ENCODE measurements around the gene VPS11. TPM values are rescaled to one million over a fixed set of nuclear protein-coding genes. Genes with fewer than 3 reads are reported as not detected.

VPS11 gene
- total and polyA plus RNA-seq, 10 of the 15 experiments (the other 5 are each of a cell fraction or from before 2014, with no cell fraction given) = 15.8 to 26.4 (median 24.5) TPM

DNA sequence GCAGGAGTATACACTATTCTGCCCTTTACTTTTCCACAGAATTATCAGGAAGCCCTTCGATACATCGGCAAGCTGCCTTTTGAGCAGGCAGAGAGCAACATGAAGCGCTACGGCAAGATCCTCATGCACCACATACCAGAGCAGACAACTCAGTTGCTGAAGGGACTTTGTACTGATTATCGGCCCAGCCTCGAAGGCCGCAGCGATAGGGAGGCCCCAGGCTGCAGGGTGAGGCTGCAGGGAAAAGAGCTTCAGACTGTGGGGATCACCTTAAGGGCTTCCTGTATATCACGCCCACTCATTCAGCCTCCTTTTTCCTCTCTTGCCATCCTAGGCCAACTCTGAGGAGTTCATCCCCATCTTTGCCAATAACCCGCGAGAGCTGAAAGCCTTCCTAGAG lies 10.2 kb downstream of the VPS11 start:
- in situ Hi-C loops (cut with MboI) (no loop called here), intact Hi-C loops (cut with micrococcal nuclease; ENCODE audit: unreplicated experiment) (no loop called here)
- WGBS (ENCODE audit: insufficient coverage, insufficient replicate concordance, low lambda C conversion rate, missing lambda C conversion rate) = 95% methylated on average over 11 of the region's 11 CpGs
- SMC1A ChIA-PET (ENCODE audit: uncharacterized antibody, unreplicated experiment) = no interaction called here
- POLR2A ChIA-PET = no interaction called here
- CTCF ChIA-PET = no interaction called here
- H3K27ac ChIP-seq (ENCODE audit: control insufficient read depth, insufficient read depth) = no peak overlapping the region
- no peaks in the 10 kb centered on the region for H3K79me2 ChIP-seq (ENCODE audit: control insufficient read depth, insufficient read depth, low read length)
- H3K9me3 ChIP-seq (replicated peaks; ENCODE audit: control insufficient read depth, insufficient read depth, low read length) = no peaks in the 10 kb centered on the region
- H3K4me1 ChIP-seq (ENCODE audit: control insufficient read depth, insufficient read depth, low read length) = no peaks in the 10 kb centered on the region
- DNase-seq (ENCODE audit: low read depth, low spot score) (no peak), ATAC-seq (no peak), FAIRE-seq (no peak)
- no peak for TF ChIP-seq LARP7 (IDR thresholded peaks at IDR 0.05)
- no peak for TF ChIP-seq BMI1 (IDR thresholded peaks at IDR 0.05; ENCODE audit: borderline replicate concordance)
- TF ChIP-seq IKZF1 (conservative IDR thresholded peaks at IDR 0.05) = no peak
- TF ChIP-seq ATF3 (IDR thresholded peaks at IDR 0.05; ENCODE audit: borderline replicate concordance, extremely low read depth, low read depth, low read length) = no peak
- TF ChIP-seq, protein P1, sequence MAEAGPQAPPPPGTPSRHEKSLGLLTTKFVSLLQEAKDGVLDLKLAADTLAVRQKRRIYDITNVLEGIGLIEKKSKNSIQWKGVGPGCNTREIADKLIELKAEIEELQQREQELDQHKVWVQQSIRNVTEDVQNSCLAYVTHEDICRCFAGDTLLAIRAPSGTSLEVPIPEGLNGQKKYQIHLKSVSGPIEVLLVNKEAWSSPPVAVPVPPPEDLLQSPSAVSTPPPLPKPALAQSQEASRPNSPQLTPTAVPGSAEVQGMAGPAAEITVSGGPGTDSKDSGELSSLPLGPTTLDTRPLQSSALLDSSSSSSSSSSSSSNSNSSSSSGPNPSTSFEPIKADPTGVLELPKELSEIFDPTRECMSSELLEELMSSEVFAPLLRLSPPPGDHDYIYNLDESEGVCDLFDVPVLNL (IDR thresholded peaks at IDR 0.05; ENCODE audit: low read depth, low read length) = no peak
- no peak for TF ChIP-seq EP300 (IDR thresholded peaks at IDR 0.05; ENCODE audit: borderline replicate concordance in 1 of 2, control insufficient read depth in 1 of 2, low read depth in 2 of 2, low read length in 2 of 2)
- TF ChIP-seq TCF12 (IDR thresholded peaks at IDR 0.05; ENCODE audit: low read depth, low read length) = no peak
- TF ChIP-seq MYB (IDR thresholded peaks at IDR 0.05; ENCODE audit: borderline replicate concordance, low read depth, low read length) = no peak
- no peak for TF ChIP-seq IRF4 (IDR thresholded peaks at IDR 0.05; ENCODE audit: low read depth, low read length)
- no peak for TF ChIP-seq JUNB (IDR thresholded peaks at IDR 0.05)
- TF ChIP-seq FOXM1 (IDR thresholded peaks at IDR 0.05; ENCODE audit: low read depth, low read length) = no peak
- no peak for TF ChIP-seq SPI1 (IDR thresholded peaks at IDR 0.05; ENCODE audit: borderline replicate concordance, insufficient read depth, low read depth, low read length)
- TF ChIP-seq ZBED1 (IDR thresholded peaks at IDR 0.05; ENCODE audit: borderline replicate concordance) = no peak
- TF ChIP-seq BCL11A (IDR thresholded peaks at IDR 0.05; ENCODE audit: low read depth, low read length) = no peak
- TF ChIP-seq IKZF2 (IDR thresholded peaks at IDR 0.05) = no peak
- no peak for TF ChIP-seq ZNF217 (IDR thresholded peaks at IDR 0.05)
- TF ChIP-seq, protein P2, sequence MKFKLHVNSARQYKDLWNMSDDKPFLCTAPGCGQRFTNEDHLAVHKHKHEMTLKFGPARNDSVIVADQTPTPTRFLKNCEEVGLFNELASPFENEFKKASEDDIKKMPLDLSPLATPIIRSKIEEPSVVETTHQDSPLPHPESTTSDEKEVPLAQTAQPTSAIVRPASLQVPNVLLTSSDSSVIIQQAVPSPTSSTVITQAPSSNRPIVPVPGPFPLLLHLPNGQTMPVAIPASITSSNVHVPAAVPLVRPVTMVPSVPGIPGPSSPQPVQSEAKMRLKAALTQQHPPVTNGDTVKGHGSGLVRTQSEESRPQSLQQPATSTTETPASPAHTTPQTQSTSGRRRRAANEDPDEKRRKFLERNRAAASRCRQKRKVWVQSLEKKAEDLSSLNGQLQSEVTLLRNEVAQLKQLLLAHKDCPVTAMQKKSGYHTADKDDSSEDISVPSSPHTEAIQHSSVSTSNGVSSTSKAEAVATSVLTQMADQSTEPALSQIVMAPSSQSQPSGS (IDR thresholded peaks at IDR 0.05; ENCODE audit: low read length) = no peak
- no peak for TF ChIP-seq NFYA (IDR thresholded peaks at IDR 0.05; ENCODE audit: borderline replicate concordance, low read depth, low read length)
- TF ChIP-seq GABPA (IDR thresholded peaks at IDR 0.05; ENCODE audit: low read depth) = no peak
- H2AFZ ChIP-seq (ENCODE audit: control insufficient read depth, low read depth, low read length) = no peak overlapping the region
- no peak overlapping the region for H3K4me2 ChIP-seq (ENCODE audit: control insufficient read depth, insufficient read depth)
- H3K9ac ChIP-seq (ENCODE audit: control insufficient read depth, insufficient read depth, low read length) = no peak overlapping the region
- RAD21 ChIA-PET (ENCODE audit: unreplicated experiment) = no interaction called here
- H3K4me3 ChIP-seq = no peak overlapping the region
- H4K20me1 ChIP-seq (ENCODE audit: control insufficient read depth, insufficient read depth) = no peaks in the 10 kb centered on the region
- H3K36me3 ChIP-seq (ENCODE audit: control insufficient read depth in 2 of 2, insufficient read depth in 2 of 2, low read length in 1 of 2) = peaks cover 19 to 24% of the 10 kb centered on the region in 2 experiments
- no peaks in the 10 kb centered on the region for H3K27me3 ChIP-seq (replicated peaks in 1 of 2; ENCODE audit: control insufficient read depth in 2 of 2, insufficient read depth in 2 of 2, low read length in 1 of 2)
- no TSS peak for BruUV-seq (replicated peaks)

Data from GM12878 (cell line).